HG03280 (cell line): Measurements from ENCODE around the gene ZNF385A.

Source experiments
- ATAC-seq: cut with Tn5 transposase; IDR thresholded peaks from one replicate; pipeline ENCODE4 v1.9.1; 2021; ENCODE audit warnings: mild to moderate bottlenecking, moderate library complexity; ENCODE audit not compliant: unreplicated experiment

ZNF385A gene, protein sequence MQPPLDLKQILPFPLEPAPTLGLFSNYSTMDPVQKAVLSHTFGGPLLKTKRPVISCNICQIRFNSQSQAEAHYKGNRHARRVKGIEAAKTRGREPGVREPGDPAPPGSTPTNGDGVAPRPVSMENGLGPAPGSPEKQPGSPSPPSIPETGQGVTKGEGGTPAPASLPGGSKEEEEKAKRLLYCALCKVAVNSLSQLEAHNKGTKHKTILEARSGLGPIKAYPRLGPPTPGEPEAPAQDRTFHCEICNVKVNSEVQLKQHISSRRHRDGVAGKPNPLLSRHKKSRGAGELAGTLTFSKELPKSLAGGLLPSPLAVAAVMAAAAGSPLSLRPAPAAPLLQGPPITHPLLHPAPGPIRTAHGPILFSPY

GRCh38 chr12:54384591-54385041 is at the start of gene ZNF385A:
Gene ZNF385A, minus strand, starts transcription at chr12:54384733. Its CDS starts 219 bp downstream, at chr12:54384514.
- no peak for ATAC-seq

GRCh38 chr12:54432815-54433164 is 48.3 kb upstream of the ZNF385A start:
- no peak for ATAC-seq

GRCh38 chr12:54431911-54432814 is 47.6 kb upstream of the ZNF385A start:
- ATAC-seq: no peak

- no peak for ATAC-seq
Observed at GRCh38 chr12:54430471-54431069, 46.0 kb upstream of the ZNF385A start.

- no peak for ATAC-seq
Observed at GRCh38 chr12:54429014-54429471, 44.5 kb upstream of the ZNF385A start.

- ATAC-seq: no peak
Observed at GRCh38 chr12:54428050-54429013, 43.8 kb upstream of the ZNF385A start.

GRCh38 chr12:54427106-54427505 is 42.6 kb upstream of the ZNF385A start:
- no peak for ATAC-seq

DNA sequence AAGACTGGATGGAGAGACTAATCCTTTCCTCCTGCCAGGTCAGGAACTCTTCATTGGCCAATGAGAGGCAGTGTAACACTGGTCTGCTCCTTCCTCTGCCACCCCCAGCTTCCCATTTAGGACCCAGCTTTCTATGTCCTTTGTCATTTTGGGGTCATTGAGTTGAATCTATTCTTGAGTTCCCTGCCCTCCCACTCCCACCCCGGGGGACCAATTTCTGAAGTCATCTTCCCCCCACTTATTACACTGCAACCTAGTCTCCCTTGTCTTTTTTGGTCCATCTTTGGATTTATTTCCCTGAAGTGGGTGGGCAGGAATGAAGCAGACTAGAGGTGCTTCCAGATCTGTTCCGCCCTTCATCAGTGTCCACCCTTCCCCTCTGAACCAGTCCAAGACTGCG is 42.2 kb upstream of the ZNF385A start:
- ATAC-seq: no peak

GRCh38 chr12:54425702-54426101 is 41.2 kb upstream of the ZNF385A start:
- no peak for ATAC-seq

DNA sequence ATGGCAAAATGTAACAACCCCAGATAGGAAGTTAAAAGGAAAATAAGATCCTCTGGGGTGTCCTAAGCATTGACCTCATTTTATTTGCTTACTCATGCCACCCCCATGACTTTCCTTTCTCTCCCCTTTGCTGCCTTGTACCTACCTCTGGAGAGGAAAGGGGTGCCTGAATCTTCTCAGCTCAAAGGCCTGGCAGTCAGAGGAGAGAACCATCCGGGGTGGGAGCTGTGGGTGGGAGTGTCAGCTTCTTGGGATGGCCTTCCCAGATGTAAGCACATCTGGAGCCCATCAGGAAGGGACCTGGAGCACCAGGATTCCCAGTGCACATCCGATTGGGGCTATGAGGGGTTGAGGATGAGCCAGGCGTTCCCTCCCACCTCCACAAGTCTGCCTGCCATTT is 39.7 kb upstream of the ZNF385A start:
- ATAC-seq: no peak

- ATAC-seq: no peak
Observed at GRCh38 chr12:54423816-54424150, 39.2 kb upstream of the ZNF385A start.

DNA sequence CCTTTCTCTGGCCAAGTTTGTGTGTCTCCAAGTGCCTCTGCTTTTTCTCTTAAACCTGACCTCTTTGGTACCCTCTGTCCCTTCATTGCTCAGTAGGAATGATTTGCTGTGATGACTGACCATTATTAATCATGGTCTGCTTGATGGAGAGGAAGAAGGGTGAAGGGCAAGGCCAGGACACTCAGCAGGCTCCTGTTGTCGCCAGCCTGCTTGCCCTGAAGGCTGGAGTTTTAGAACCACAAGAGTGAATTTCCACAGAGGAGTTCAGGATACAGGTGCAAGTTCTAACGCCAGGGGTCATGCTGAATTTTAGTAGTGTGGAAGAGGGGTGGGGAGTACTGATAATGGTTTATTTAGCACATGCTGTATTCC is 37.3 kb upstream of the ZNF385A start:
- ATAC-seq: no peak

DNA sequence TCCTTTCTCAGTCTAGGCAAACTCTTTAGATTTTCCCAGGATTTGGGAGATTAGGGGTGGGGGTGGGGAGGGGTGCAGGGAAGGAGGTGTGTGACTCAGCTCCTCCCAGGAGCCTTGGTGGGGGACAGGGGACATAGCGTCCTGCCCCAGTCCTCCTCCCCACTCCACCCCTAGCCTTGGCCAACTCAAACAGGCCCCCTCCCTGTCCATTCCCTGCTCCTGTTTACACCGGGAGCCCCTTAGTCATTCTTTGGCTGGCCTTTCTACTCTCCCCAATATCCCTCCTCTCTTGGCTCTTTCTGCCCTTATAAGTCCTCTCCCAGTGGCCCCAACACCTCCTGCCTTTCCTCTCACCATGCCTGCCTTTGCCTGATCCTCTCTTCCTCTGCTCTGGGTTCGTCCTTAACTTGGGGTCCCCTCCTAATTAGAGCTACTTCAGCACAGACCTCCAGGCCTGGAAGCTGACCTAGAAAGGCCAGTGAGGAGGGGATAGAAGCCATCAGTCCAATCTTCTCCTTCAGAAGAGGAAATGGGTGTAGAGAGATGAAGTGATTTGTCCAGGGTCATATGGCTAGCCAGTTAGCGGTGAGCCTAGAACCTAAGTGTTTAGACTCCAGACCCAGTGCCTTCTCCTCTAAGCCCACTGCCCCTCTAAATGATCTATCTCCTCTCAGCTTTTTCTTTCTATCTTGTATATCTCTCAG is 36.8 kb upstream of the ZNF385A start:
- no peak for ATAC-seq

DNA sequence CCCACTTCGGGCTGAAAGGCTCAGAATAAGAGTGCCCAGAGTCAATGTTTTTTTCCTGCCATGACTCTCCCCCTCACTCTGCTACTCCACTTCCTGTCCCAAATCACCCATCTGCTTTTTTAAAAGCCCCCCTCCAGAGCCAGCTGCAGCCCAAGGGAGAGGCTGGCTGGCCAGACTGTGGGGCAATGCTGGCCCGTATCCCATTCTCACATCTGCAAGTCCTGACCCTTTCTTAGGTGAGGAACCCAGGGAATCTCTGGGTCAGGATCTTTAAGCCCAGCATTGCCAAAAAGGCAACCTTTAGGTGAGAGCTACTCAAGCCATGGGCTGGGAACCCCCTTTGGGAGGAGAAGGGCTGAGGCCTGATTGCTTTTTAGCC is 36.2 kb upstream of the ZNF385A start:
- ATAC-seq: no peak

- no peak for ATAC-seq
Observed at GRCh38 chr12:54419088-54419887, 34.8 kb upstream of the ZNF385A start, which contains the start of gene ITGA5. Gene ITGA5, minus strand, starts transcription at chr12:54419266. Its CDS starts 68 bp downstream, at chr12:54419198.

DNA sequence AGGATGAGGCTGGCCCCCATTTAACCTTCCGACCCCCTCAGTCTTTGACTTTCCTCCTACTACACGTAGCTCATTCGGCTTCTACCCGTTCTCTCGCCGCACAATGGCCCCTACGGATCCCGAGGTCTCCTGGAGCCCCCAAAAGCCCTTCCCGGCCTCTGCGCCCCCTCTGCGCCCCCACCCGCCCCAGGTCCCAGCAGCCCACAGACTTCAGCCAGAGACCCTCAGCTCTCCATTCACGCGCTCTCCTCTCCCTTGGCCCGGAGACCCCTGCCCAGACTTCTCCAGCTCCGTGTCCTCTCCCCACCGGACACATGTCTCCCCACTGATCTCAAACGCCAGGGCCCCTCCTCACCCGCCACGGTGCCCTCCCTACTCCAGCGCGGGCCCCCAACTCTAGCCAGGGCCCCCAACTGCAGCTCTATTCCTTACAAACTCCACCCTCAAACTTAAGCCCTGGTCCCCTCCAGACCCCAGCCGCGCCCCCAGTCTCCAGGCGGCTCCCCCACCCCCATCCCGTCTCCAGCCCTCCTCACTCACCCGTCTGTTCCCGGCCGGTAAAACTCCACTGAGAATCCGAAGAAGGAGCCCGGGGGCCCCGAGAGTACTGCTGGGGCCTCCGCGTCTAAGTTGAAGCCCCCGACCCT is 34.0 kb upstream of the ZNF385A start:
- ATAC-seq: no peak

GRCh38 chr12:54417712-54418440 is 33.3 kb upstream of the ZNF385A start:
- no peak for ATAC-seq
